Measurements from ENCODE around the gene TDP1. TPM values are rescaled to one million over a fixed set of nuclear protein-coding genes. Genes with fewer than 3 reads are reported as not detected.

TDP1 gene
- total and polyA plus RNA-seq, 2 of the 13 experiments (the other 11 are each of a cell fraction or from before 2014, with no cell fraction given), result 16.4 to 31.2 TPM

DNA sequence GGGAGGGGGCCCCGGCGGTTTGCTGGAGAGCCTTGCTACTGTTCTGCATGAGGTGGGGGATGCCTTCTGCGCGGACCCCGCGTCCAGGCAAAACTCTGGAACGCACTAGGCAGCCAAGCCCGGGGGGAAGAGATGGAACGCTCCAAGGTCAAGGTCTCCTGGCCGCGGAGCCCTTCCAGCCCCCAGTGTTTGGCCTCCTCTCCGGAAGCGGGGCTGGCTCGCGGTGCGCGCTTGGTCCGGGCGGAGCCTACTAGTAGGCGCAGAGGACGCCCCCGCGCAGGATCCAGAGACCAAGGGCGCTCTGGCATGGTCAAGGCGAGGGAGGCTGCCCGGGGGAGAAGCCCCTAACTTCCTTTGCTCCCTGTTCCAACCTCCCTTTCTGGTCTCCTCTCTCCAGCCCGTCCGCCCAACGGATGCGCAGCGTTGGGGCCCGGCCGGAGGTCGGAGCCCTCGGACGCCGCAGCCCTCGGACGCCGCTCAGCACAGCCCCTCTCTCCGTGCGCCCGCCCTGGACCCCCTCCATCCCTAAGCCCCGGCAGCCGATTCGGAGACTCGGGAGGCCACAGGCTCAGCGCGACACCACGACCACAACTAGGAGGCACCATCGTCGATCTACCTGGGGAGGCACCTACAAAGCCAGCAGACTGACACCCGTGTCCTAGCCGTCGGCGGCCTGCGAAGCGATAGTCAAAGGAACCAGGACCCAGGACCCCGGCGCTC lies 105.4 kb downstream of the TDP1 start (continued):
- TF ChIP-seq, protein P1, sequence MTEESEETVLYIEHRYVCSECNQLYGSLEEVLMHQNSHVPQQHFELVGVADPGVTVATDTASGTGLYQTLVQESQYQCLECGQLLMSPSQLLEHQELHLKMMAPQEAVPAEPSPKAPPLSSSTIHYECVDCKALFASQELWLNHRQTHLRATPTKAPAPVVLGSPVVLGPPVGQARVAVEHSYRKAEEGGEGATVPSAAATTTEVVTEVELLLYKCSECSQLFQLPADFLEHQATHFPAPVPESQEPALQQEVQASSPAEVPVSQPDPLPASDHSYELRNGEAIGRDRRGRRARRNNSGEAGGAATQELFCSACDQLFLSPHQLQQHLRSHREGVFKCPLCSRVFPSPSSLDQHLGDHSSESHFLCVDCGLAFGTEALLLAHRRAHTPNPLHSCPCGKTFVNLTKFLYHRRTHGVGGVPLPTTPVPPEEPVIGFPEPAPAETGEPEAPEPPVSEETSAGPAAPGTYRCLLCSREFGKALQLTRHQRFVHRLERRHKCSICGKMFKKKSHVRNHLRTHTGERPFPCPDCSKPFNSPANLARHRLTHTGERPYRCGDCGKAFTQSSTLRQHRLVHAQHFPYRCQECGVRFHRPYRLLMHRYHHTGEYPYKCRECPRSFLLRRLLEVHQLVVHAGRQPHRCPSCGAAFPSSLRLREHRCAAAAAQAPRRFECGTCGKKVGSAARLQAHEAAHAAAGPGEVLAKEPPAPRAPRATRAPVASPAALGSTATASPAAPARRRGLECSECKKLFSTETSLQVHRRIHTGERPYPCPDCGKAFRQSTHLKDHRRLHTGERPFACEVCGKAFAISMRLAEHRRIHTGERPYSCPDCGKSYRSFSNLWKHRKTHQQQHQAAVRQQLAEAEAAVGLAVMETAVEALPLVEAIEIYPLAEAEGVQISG (CRISPR knock-in tag; IDR thresholded peaks at IDR 0.05), result no peak
- TF ChIP-seq, protein P2, sequence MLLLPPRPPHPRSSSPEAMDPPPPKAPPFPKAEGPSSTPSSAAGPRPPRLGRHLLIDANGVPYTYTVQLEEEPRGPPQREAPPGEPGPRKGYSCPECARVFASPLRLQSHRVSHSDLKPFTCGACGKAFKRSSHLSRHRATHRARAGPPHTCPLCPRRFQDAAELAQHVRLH (CRISPR knock-in tag; IDR thresholded peaks at IDR 0.05; ENCODE audit: borderline replicate concordance, low read depth), result no peak
- TF ChIP-seq KDM5A (IDR thresholded peaks at IDR 0.05; ENCODE audit: borderline replicate concordance, low read length) (no peak), HDAC2 (CRISPR knock-in tag; IDR thresholded peaks at IDR 0.05) (no peak), MLX (CRISPR knock-in tag; IDR thresholded peaks at IDR 0.05) (no peak), PATZ1 (CRISPR knock-in tag; IDR thresholded peaks at IDR 0.05) (peak; percentile 53; the same call in 1 of the 2 replicates), NBN (conservative IDR thresholded peaks at IDR 0.05) (no peak), ZNF556 (CRISPR knock-in tag; IDR thresholded peaks at IDR 0.05; ENCODE audit: borderline replicate concordance) (no peak), ZNF749 (CRISPR knock-in tag; IDR thresholded peaks at IDR 0.05; ENCODE audit: borderline replicate concordance) (no peak), SP2 (CRISPR knock-in tag; IDR thresholded peaks at IDR 0.05) (no peak), DBP (CRISPR knock-in tag; IDR thresholded peaks at IDR 0.05; ENCODE audit: not compliant biosample characterization) (no peak), PHB2 (IDR thresholded peaks at IDR 0.05; ENCODE audit: partially characterized antibody) (no peak), JDP2 (CRISPR knock-in tag; IDR thresholded peaks at IDR 0.05; ENCODE audit: borderline replicate concordance) (no peak), TOE1 (CRISPR knock-in tag; IDR thresholded peaks at IDR 0.05) (no peak), HNRNPUL1 (IDR thresholded peaks at IDR 0.05; ENCODE audit: low read depth, low read length) (no peak), ZNF274 (CRISPR knock-in tag; IDR thresholded peaks at IDR 0.05) (no peak), BCL6 (CRISPR knock-in tag; IDR thresholded peaks at IDR 0.05) (no peak), ZNF589 (CRISPR knock-in tag; conservative IDR thresholded peaks at IDR 0.05) (no peak), ZNF431 (CRISPR knock-in tag; IDR thresholded peaks at IDR 0.05; ENCODE audit: borderline replicate concordance, low read depth) (no peak), CBX1 (IDR thresholded peaks at IDR 0.05; ENCODE audit: low read depth) (no peak)
- TF ChIP-seq, protein P3, sequence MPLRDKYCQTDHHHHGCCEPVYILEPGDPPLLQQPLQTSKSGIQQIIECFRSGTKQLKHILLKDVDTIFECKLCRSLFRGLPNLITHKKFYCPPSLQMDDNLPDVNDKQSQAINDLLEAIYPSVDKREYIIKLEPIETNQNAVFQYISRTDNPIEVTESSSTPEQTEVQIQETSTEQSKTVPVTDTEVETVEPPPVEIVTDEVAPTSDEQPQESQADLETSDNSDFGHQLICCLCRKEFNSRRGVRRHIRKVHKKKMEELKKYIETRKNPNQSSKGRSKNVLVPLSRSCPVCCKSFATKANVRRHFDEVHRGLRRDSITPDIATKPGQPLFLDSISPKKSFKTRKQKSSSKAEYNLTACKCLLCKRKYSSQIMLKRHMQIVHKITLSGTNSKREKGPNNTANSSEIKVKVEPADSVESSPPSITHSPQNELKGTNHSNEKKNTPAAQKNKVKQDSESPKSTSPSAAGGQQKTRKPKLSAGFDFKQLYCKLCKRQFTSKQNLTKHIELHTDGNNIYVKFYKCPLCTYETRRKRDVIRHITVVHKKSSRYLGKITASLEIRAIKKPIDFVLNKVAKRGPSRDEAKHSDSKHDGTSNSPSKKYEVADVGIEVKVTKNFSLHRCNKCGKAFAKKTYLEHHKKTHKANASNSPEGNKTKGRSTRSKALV (CRISPR knock-in tag; IDR thresholded peaks at IDR 0.05), result peak; percentile 96
- TF ChIP-seq, protein P4, sequence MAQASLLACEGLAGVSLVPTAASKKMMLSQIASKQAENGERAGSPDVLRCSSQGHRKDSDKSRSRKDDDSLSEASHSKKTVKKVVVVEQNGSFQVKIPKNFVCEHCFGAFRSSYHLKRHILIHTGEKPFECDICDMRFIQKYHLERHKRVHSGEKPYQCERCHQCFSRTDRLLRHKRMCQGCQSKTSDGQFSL (CRISPR knock-in tag; IDR thresholded peaks at IDR 0.05), result no peak

Measured in HepG2 (cell line).